DOHH2 (cell line): ENCODE data around the gene TRMT1L.

Experiments
- CTCF ChIP-seq: fragments of 200-600 bp; sonication (generic); IDR thresholded peaks from one replicate; pipeline ENCODE4 v1.5.1; 2014; ENCODE audit warnings: antibody characterized with exemption, mild to moderate bottlenecking, low read depth, low read length; ENCODE audit not compliant: poor library complexity, severe bottlenecking
- EZH2phosphoT487 ChIP-seq: fragments of 200-600 bp; sonication (generic); IDR thresholded peaks from 2 replicates; pipeline ENCODE4 v1.6.1; 2017; ENCODE audit warnings: borderline replicate concordance, mild to moderate bottlenecking, antibody characterized with exemption, low read length, moderate library complexity, mixed read lengths

GRCh38 chr1:185166106-185166505 is 9.4 kb upstream of the TRMT1L start:
- TF ChIP-seq EZH2phosphoT487 (no peak), CTCF (no peak)
